ENCODE measurements around the gene MDFIC.

- TF ChIP-seq SIN3A (IDR thresholded peaks at IDR 0.05; ENCODE audit: borderline replicate concordance, low read depth, low read length) (no peak), CTCF (IDR thresholded peaks at IDR 0.05) (no peak), ZBTB33 (IDR thresholded peaks at IDR 0.05; ENCODE audit: borderline replicate concordance, low read depth) (no peak), USF2 (IDR thresholded peaks at IDR 0.05; ENCODE audit: borderline replicate concordance, low read depth, low read length) (no peak), SMC3 (IDR thresholded peaks at IDR 0.05; ENCODE audit: low read depth, low read length) (no peak), RCOR1 (IDR thresholded peaks at IDR 0.05; ENCODE audit: low read length) (no peak), TEAD4 (IDR thresholded peaks at IDR 0.05; ENCODE audit: borderline replicate concordance, insufficient read depth) (no peak), POLR2AphosphoS5 (IDR thresholded peaks at IDR 0.05; ENCODE audit: low read depth, low read length) (no peak), RAD21 (IDR thresholded peaks at IDR 0.05; ENCODE audit: low read length) (no peak), TCF12 (IDR thresholded peaks at IDR 0.05) (no peak), RFX5 (IDR thresholded peaks at IDR 0.05; ENCODE audit: low read length) (no peak), NRF1 (IDR thresholded peaks at IDR 0.05; ENCODE audit: low read depth, low read length) (no peak), MAX (IDR thresholded peaks at IDR 0.05; ENCODE audit: low read depth) (no peak), MXI1 (IDR thresholded peaks at IDR 0.05; ENCODE audit: low read depth, low read length) (no peak)
Measured at GRCh38 chr7:115007751-115008150, 85.9 kb downstream of the MDFIC start.
